B cell (primary cell): ENCODE data around the gene MAP3K2. TPM values are rescaled to one million over a fixed set of nuclear protein-coding genes. Genes with fewer than 3 reads are reported as not detected.

ENCODE experiments used
- ATAC-seq: fragments of 200-7000 bp; cut with Tn5 transposase; one replicate; pipeline ENCODE4 v1.10.0; 2021; ENCODE audit warnings: low read depth, mild to moderate bottlenecking, moderate number of reproducible peaks, moderate library complexity
- CTCF ChIA-PET: fragments of 350-600 bp; sonication (Branson Sonifier 250); formaldehyde crosslinking; loops from one replicate; lab custom pipeline; 2021; ENCODE audit warnings: antibody characterized with exemption, inconsistent platforms; lab: Charles Lee
- POLR2A ChIA-PET: fragments of 350-600 bp; sonication (Branson Sonifier 250); formaldehyde crosslinking; loops from one replicate; lab custom pipeline; 2021; ENCODE audit warnings: antibody characterized with exemption; lab: Charles Lee
- DNase-seq: peaks from one replicate; pipeline ENCODE4 v3.0.0; 2013
- H2AFZ ChIP-seq: 2 replicates; pipeline ENCODE4 v1.6.1; 2012; ENCODE audit warnings: mild to moderate bottlenecking, low read depth, low read length; ENCODE audit not compliant: insufficient read depth, poor library complexity, severe bottlenecking
- H3K27ac ChIP-seq, 2 donors: 1 replicate in 1 of 2; 2 replicates in 1 of 2; pipeline ENCODE4 v1.5.1; 2012 to 2013; ENCODE audit warnings: low read length in 2 of 2, mild to moderate bottlenecking in 2 of 2, moderate library complexity in 1 of 2
- H3K27me3 ChIP-seq, 4 experiments: fragments of 200-600 bp in 1 of 4; sonication (generic) in 1 of 4; replicated peaks in 1 of 4; 1 replicate in 2 of 4; 2 replicates in 2 of 4; pipeline versions ENCODE4 v1.6.1 to v1.7.0; 2013 to 2016; ENCODE audit warnings: low read length in 3 of 4, mild to moderate bottlenecking in 2 of 4, mixed read lengths in 1 of 4, moderate library complexity in 1 of 4; ENCODE audit not compliant: insufficient read depth in 4 of 4, control insufficient read depth in 3 of 4; ENCODE audit errors: control extremely low read depth in 1 of 4
- H3K36me3 ChIP-seq, 2 experiments: replicated peaks in 1 of 2; 1 replicate in 1 of 2; 2 replicates in 1 of 2; pipeline versions ENCODE4 v1.6.1 to v1.7.1; 2013; ENCODE audit warnings: low read length in 1 of 2; ENCODE audit not compliant: insufficient read depth in 2 of 2, control insufficient read depth in 1 of 2; ENCODE audit errors: control extremely low read depth in 1 of 2, extremely low read depth in 1 of 2
- H3K4me1 ChIP-seq, 2 donors: fragments of 200-600 bp in 1 of 2; sonication (generic) in 1 of 2; 1 replicate in 1 of 2; 2 replicates in 1 of 2; pipeline versions ENCODE4 v1.5.1 to v1.6.1; 2013 to 2017; ENCODE audit warnings: low read length in 2 of 2; ENCODE audit not compliant: control insufficient read depth in 2 of 2, insufficient read depth in 2 of 2
- H3K4me2 ChIP-seq: replicated peaks from 2 replicates; pipeline ENCODE3; 2012; ENCODE audit warnings: mild to moderate bottlenecking, low read depth, low read length; ENCODE audit not compliant: poor library complexity, severe bottlenecking
- H3K4me3 ChIP-seq, 5 experiments: fragments of 200-600 bp in 1 of 5; sonication (generic) in 1 of 5; 1 replicate in 3 of 5; 2 replicates in 2 of 5; pipeline versions ENCODE4 v1.5.1 to v1.7.0; 2011 to 2016; ENCODE audit warnings: low read length in 4 of 5, mild to moderate bottlenecking in 4 of 5, low read depth in 2 of 5, control low read depth in 1 of 5, moderate library complexity in 1 of 5; ENCODE audit not compliant: insufficient read depth in 1 of 5; ENCODE audit errors: control extremely low read depth in 1 of 5, extremely low read depth in 1 of 5
- H3K79me2 ChIP-seq: fragments of 200-600 bp; sonication (generic); one replicate; pipeline ENCODE4 v1.6.0; 2016; ENCODE audit warnings: low read length; ENCODE audit not compliant: control insufficient read depth, insufficient read depth
- H3K9ac ChIP-seq: fragments of 200-600 bp; sonication (generic); 2 replicates; pipeline ENCODE4 v1.6.1; 2017; ENCODE audit warnings: mild to moderate bottlenecking, low read length, moderate library complexity
- H3K9me3 ChIP-seq, 3 donors: one replicate each; pipeline versions ENCODE4 v1.6.1 to v1.7.1; 2013; ENCODE audit warnings: low read length in 2 of 3; ENCODE audit not compliant: control insufficient read depth in 2 of 3, insufficient read depth in 1 of 3; ENCODE audit errors: control extremely low read depth in 1 of 3
- H4K20me1 ChIP-seq: 2 replicates; pipeline ENCODE4 v1.6.0; 2012; ENCODE audit warnings: mild to moderate bottlenecking, low read length; ENCODE audit not compliant: insufficient read depth, control insufficient read depth, poor library complexity, severe bottlenecking
- H3K27ac Mint-ChIP-seq: one replicate; pipeline ENCODE4 v1.8.0; 2021; ENCODE audit warnings: mixed read lengths
- H3K27me3 Mint-ChIP-seq: one replicate; pipeline ENCODE4 v1.8.0; 2021; ENCODE audit warnings: mixed read lengths
- H3K4me1 Mint-ChIP-seq: one replicate; pipeline ENCODE4 v1.8.0; 2021; ENCODE audit warnings: mixed read lengths
- H3K4me3 Mint-ChIP-seq: one replicate; pipeline ENCODE4 v1.8.0; 2021; ENCODE audit warnings: mixed read lengths
- H3K9me3 Mint-ChIP-seq: one replicate; pipeline ENCODE4 v1.8.0; 2022; ENCODE audit warnings: mixed read lengths; ENCODE audit not compliant: insufficient read depth
- CTCF ChIP-seq: fragments of 200-600 bp; IDR thresholded peaks from one replicate; pipeline ENCODE4 v1.8.0; 2022; ENCODE audit warnings: antibody characterized with exemption, mild to moderate bottlenecking
- EZH2 ChIP-seq: IDR thresholded peaks from 2 replicates; pipeline ENCODE4 v1.6.1; 2012; ENCODE audit warnings: borderline replicate concordance, low read depth, mild to moderate bottlenecking, moderate library complexity, low read length; ENCODE audit not compliant: insufficient read depth, poor library complexity, severe bottlenecking
- WGBS: methylation state at CpG from one replicate; pipeline ENCODE4 v1.1.5; 2013; ENCODE audit warnings: missing lambda C conversion rate; ENCODE audit not compliant: insufficient coverage; 5-methylcytosine and 5-hydroxymethylcytosine counted together
- intact Hi-C: fragments of 100-400 bp; cut with micrococcal nuclease; formaldehyde crosslinking; loops from one replicate; pipeline ENCODE4 v1.10.0; 2022
- polyA plus RNA-seq: library from polyadenylated mRNA; depleted of rRNA; stranded (reverse); fragments of >200 nt; gene quantifications from 2 replicates; pipeline ENCODE4 v1.2.3, GENCODE V29; 2012
- total RNA-seq, 2 donors: library from RNA; stranded (reverse); fragments of 120-200 nt in 1 of 2; gene quantifications; 1 replicate in 1 of 2; 2 replicates in 1 of 2; pipeline versions ENCODE4 v1.2.3 to v1.2.4, GENCODE V29; 2013 to 2022

The MAP3K2 gene
- total and polyA plus RNA-seq, 2 donors (not counting 1 experiment from before 2014, with no cell fraction given), result 9.9 to 118 TPM

- peaks cover 41% of the 10 kb centered on the region for H3K4me1 Mint-ChIP-seq
- DNase-seq (no peak), ATAC-seq (no peak)
- no peak overlapping the region for H3K9ac ChIP-seq
- no peaks in the 10 kb centered on the region for H3K9me3 ChIP-seq
- no peaks in the 10 kb centered on the region for H3K9me3 Mint-ChIP-seq
- H3K27ac ChIP-seq, result no peak overlapping the region
- no peak overlapping the region for H3K4me3 ChIP-seq
- H2AFZ ChIP-seq, result no peak overlapping the region
- peaks cover 0 to 17% (median 7%) of the 10 kb centered on the region in 4 experiments for H3K27me3 ChIP-seq
- TF ChIP-seq CTCF, result no peak
- no peak for TF ChIP-seq EZH2
- no peak overlapping the region for H3K4me3 Mint-ChIP-seq
- CTCF ChIA-PET, result no interaction called here
- no peaks in the 10 kb centered on the region for H3K36me3 ChIP-seq
- POLR2A ChIA-PET, result no interaction called here
- H4K20me1 ChIP-seq, result peaks cover 11% of the 10 kb centered on the region
- intact Hi-C loops, result loop anchor here (5.0 kb wide), 1 partner anchor 108 kb away; the partner anchor contains the start of gene IWS1
- H3K4me1 ChIP-seq, result peaks cover 25 to 33% of the 10 kb centered on the region in 2 donors
- no peak overlapping the region for H3K27ac Mint-ChIP-seq
- 100% methylated on average over 1 of the region's 4 CpGs for WGBS
- no peak overlapping the region for H3K4me2 ChIP-seq
- H3K79me2 ChIP-seq, result peaks cover 3% of the 10 kb centered on the region
- no peaks in the 10 kb centered on the region for H3K27me3 Mint-ChIP-seq
These were observed 31.3 kb upstream of the MAP3K2 start for GRCh38 chr2:127419112-127419430.

- DNase-seq, result no peak
- H3K4me1 ChIP-seq, result peaks cover 28 to 35% of the 10 kb centered on the region in 2 donors
- Mint-ChIP-seq H3K9me3 (no peaks in the 10 kb centered on the region), H3K27me3 (no peaks in the 10 kb centered on the region), H3K27ac (no peak within 1 kb of the TSS), H3K4me3 (peak within 1 kb of the TSS; percentile 88), H3K4me1 (peaks cover 40% of the 10 kb centered on the region)
- H2AFZ ChIP-seq, result no peak within 1 kb of the TSS
- H3K79me2 ChIP-seq, result peaks cover 3% of the 10 kb centered on the region
- POLR2A ChIA-PET, result no interaction called here
- no peaks in the 10 kb centered on the region for H3K36me3 ChIP-seq
- intact Hi-C loops, result loop anchor here (5.0 kb wide), 1 partner anchor 109 kb away; the partner anchor contains the start of gene IWS1
- TF ChIP-seq EZH2, result no peak
- TF ChIP-seq CTCF, result no peak
- H3K4me2 ChIP-seq, result no peak within 1 kb of the TSS
- ATAC-seq, result no peak
- peaks cover 0 to 14% (median 7%) of the 10 kb centered on the region in 4 experiments for H3K27me3 ChIP-seq
- no peak within 1 kb of the TSS for H3K4me3 ChIP-seq
- no peak within 1 kb of the TSS for H3K27ac ChIP-seq
- no peaks in the 10 kb centered on the region for H3K9me3 ChIP-seq
- CTCF ChIA-PET, result no interaction called here
- H4K20me1 ChIP-seq, result peaks cover 10% of the 10 kb centered on the region
- whole genome bisulfite sequencing, result 94% methylated on average over 14 of the region's 16 CpGs
- H3K9ac ChIP-seq, result no peak within 1 kb of the TSS
These were observed 30.7 kb upstream of the MAP3K2 start, which contains the start of gene PROC for GRCh38 chr2:127418300-127419111. PROC (plus strand) TSS chr2:127418427; CDS start chr2:127419943, 1,516 bp downstream.
